Mammary epithelial cell (primary cell): Measurements from ENCODE around the gene MYLK4.

ENCODE experiments used
- EZH2 ChIP-seq: IDR thresholded peaks from 2 replicates; pipeline ENCODE4 v1.6.1; 2012; ENCODE audit warnings: low read length, inconsistent platforms, borderline replicate concordance
- TF ChIP-seq, protein P1 (sequence below), 2 donors: IDR thresholded peaks in 1 of 2; conservative IDR thresholded peaks in 1 of 2; 2 replicates each; pipeline ENCODE4 v1.5.1; 2011 to 2012; ENCODE audit warnings: inconsistent platforms in 2 of 2, low read length in 2 of 2, mild to moderate bottlenecking in 2 of 2, control low read depth in 1 of 2, low read depth in 1 of 2; ENCODE audit not compliant: insufficient read depth in 1 of 2; ENCODE audit errors: extremely low read depth in 1 of 2

DNA sequence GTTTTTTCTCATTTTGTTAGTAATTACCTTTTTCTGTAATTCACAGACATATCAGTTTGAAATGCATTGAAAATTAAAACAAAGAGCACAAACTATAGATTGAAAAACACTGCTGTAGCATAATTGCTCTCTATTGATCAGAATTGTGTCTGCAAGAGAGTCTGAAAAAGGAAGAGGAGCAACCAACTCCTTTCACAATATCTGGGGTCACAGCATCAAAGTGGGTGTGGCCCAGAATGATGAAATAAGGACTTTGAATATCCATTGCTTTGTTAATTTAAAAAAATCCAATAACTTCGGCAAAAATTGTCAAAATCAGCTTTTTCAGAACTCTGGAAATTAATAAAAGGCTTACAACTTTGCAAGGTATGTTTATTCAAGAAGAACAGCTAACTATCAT is 99.2 kb downstream of the MYLK4 start:
- TF ChIP-seq, protein P1, sequence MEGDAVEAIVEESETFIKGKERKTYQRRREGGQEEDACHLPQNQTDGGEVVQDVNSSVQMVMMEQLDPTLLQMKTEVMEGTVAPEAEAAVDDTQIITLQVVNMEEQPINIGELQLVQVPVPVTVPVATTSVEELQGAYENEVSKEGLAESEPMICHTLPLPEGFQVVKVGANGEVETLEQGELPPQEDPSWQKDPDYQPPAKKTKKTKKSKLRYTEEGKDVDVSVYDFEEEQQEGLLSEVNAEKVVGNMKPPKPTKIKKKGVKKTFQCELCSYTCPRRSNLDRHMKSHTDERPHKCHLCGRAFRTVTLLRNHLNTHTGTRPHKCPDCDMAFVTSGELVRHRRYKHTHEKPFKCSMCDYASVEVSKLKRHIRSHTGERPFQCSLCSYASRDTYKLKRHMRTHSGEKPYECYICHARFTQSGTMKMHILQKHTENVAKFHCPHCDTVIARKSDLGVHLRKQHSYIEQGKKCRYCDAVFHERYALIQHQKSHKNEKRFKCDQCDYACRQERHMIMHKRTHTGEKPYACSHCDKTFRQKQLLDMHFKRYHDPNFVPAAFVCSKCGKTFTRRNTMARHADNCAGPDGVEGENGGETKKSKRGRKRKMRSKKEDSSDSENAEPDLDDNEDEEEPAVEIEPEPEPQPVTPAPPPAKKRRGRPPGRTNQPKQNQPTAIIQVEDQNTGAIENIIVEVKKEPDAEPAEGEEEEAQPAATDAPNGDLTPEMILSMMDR (conservative IDR thresholded peaks at IDR 0.05 in 1 of 2, IDR thresholded peaks at IDR 0.05 in 1 of 2; ENCODE audit: extremely low read depth in 1 of 2, insufficient read depth in 1 of 2, low read depth in 1 of 2, low read length in 2 of 2) = no peak
- TF ChIP-seq EZH2 = no peak
